RWPE1 (cell line): ENCODE results near the gene ALG10B.

ENCODE experiments used
- CTCF ChIA-PET: fragments of 350-600 bp; sonication (Branson Sonifier 250); formaldehyde crosslinking; extraction: SDS; loops from one replicate; lab custom pipeline; 2021; lab: Yijun Ruan, JAX
- POLR2A ChIA-PET: fragments of 400-600 bp; formaldehyde crosslinking; extraction: SDS; loops from one replicate; lab custom pipeline; 2020; ENCODE audit warnings: antibody characterized with exemption; ENCODE audit not compliant: low non-redundant PET; lab: Yijun Ruan, JAX
- DNase-seq: peaks from one replicate; pipeline ENCODE4 v3.0.0; 2012; ENCODE audit warnings: low spot score
- H3K27ac ChIP-seq: fragments of 450-650 bp; 2 replicates; pipeline ENCODE4 v1.5.1; 2017
- CTCF ChIP-seq: fragments of 450-650 bp; conservative IDR thresholded peaks from 2 replicates; pipeline ENCODE4 v1.5.1; 2017; ENCODE audit warnings: low read depth, mild to moderate bottlenecking

ALG10B gene

DNA sequence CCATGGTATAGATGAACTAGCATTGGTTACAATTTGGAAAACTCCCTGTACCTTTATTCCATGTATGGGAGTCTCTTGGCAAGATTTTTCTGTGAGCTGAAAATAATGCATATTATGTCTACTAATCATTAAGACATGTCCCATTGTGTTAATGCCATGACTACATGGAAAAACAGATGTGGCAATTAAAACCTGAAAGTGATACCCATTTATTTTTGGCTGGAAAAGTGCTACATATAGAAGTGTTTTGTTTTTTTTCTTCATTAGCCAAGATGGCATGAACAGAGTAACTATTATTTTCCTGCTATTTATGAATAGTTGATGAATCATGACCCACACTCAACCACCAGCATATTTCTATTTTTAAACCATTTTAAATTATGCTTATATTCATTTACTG is 58.2 kb downstream of the ALG10B start:
- no peak for TF ChIP-seq CTCF
- CTCF ChIA-PET: interaction anchor here (0.6 kb wide), 1 partner anchor 532 kb away, joined by 3 read pairs; no protein-coding TSS in a partner anchor

More for the DNA sequence above, 58.2 kb downstream of the ALG10B start:
- DNase-seq: no peak
- POLR2A ChIA-PET: no interaction called here
- H3K27ac ChIP-seq: no peak overlapping the region
